NCI-H1694 (cell line): Measurements from ENCODE around the gene MIOS.
"Not testable (repeated sequence)": the region's sequence is repeated elsewhere in the genome, so short reads cannot be mapped to it uniquely, and the experiment has no call there.

Experiments
- DNase-seq: peaks from one replicate; lab custom pipeline; 2025; lab: John Stamatoyannopoulos, UW

The MIOS gene

DNA sequence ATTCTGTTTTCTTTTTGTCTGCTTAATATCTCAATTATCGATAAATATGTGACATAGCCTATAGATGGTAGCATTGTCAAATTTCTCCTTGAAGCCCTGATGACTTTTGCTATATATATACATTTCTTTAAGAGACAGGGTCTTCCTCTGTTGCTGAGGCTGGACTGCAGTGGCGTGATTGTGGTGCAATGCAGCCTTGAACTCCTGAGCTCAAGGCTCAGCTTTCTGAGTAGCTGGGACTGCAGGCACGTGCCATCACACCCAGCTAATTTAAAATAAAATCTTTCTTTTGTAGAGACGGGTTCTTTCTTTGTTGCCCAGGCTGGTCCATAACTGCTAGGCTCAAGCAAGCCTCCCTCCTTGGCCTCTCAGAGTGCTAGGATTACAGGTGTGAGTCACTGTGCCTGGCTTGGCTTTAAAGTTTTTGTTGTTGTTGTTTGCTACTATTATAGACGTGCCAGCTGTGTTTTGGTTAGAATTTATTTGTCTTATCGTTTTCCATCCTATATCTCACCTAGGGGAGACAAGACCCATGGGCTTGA is 80.9 kb downstream of the MIOS start:
- no peak for DNase-seq

DNA sequence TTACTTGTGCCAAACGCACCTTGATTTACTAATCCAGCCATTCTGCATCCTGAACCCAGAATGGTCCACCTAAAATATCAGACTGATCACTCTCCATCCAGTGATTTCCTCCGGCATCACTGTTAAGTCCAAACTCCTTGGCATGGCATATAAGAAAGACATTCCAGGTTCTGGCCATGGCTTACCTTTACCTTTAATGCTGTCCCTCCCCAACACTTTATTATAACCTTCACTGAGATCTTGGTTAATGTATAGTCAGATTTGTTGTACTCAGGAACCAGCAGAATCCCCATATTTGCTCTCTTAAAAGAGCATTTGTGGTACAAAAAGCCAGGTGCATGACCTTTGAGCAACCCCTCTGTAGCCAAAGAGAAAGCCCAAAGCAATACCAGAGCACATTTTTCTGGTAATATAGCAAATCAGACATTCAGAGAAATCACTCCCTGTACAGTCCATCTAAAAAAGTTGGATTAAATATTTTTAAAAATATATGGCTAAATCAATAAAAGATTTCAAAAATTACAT is 84.1 kb downstream of the MIOS start:
- no peak for DNase-seq

DNA sequence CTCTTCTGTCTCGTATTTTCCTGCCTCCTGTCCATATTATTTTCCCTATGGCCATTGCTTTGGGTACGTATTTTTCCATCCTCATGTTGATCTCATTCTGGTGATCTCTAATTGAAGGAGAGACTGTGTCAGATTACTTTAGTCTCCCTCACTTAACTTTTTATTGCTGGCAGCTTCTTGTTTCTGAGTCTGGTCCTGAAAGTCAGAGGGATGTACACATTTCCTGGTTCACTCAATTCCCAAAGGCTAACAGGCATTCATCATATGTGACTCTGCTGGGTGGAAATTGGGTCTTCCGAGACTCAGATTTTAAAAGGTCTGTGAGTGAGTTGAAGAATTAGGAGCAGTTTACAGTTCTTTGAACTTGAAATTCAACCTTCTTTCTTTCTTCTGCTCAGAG is 84.8 kb downstream of the MIOS start:
- no peak for DNase-seq

GRCh38 chr7:7652798-7653540 is 86.3 kb downstream of the MIOS start:
- no peak for DNase-seq

DNA sequence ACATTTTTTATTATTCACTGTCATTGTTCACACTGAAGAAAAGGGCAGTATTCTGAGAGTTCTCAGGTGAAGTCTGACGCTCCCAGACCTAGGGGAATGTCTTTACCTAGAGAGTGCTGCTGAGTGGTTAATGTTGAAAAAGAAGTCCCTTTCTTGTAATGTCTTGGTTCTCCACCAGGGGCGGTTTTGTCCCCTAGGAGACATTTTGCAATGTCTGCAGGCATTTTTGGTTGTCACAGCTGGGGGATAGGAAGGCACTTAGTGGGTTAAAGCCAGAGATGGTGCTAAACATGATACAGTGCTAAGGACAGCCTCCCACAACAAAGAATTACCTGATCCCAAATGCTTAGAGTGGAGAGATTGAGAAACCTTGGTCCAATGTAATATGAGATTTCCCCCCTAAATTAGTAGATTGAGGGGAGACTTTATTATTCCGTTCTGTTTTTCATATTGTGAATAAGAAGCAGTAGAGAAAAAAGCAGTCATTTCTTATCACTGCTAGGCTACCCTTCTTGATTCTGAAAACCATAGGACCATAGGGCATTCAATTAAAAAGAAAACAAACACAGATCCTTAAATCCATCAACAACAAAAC is 87.0 kb downstream of the MIOS start:
- DNase-seq = peak; percentile 19

DNA sequence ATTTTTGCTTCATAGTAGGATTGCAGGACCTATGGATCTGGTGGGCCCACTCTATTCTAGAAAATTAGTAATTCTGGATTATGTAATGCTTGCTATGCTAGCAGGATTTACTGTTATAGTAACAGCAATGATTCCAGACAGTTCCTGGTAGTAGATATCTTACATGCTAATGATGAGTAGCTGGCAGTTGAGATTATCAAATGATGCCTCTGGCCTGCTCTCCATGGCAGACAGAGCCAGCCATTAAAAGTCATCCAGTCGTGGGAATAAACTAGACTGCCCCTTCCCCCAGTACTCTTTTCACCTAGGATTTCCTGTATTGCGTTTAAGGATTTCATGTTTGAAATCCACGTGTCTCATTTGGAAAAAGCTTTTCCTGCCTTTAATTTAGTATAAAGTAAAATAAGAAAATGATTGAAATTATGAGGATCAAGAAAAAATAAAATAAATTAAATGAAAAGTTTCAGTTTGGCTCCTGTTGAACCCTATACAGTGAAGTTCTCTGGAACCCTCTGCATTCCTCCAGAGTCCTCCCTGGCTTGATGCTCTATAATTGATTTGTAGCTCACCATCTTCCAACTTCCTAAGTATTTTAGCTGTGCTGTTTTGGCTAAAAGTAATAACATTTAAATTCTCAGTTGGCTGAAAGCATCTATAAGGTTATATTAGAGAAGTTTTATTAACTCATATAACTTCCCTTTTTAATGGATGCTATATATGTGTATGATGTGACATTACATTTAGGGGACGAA is 88.5 kb downstream of the MIOS start:
- no peak for DNase-seq

DNA sequence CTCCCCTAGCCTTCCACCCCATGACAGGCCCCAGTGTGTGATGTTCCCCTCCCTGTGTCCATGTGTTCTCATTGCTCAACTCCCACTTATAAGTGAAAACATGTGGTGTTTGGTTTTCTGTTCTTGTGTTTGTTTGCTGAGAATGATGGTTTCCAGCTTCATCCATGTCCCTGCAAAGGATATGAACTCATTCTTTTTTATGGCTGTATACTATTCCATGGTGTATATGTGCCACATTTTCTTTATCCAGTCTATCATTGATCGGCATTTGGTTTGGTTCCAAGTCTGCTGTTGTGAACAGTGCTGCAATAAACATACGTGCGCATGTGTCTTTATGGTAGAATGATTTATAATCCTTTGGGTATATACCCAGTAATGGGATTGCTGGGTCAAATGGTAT is 89.8 kb downstream of the MIOS start:
- DNase-seq = not testable (repeated sequence)
